GM23338 (cell line): ENCODE measurements around the gene FBXW7. TPM values are rescaled to one million over a fixed set of nuclear protein-coding genes. Genes with fewer than 3 reads are reported as not detected.

Experiments used
- ATAC-seq: fragments of 200-7000 bp; cut with Tn5 transposase; 3 replicates; pipeline ENCODE4 v1.9.1; 2020
- DNase-seq: peaks from one replicate; pipeline ENCODE4 v3.0.0-alpha.2; 2015; ENCODE audit warnings: low spot score
- H2AFZ ChIP-seq: fragments of 200-600 bp; sonication (generic); 2 replicates; pipeline ENCODE4 v1.8.0; 2016; ENCODE audit warnings: antibody characterized with exemption, mild to moderate bottlenecking, moderate library complexity
- H3F3A ChIP-seq: fragments of 200-600 bp; sonication (generic); replicated peaks from 2 replicates; pipeline ENCODE4 v1.8.0; 2017; ENCODE audit warnings: antibody characterized with exemption, mixed run types, low read depth
- H3K27ac ChIP-seq: fragments of 200-600 bp; sonication (generic); 2 replicates; pipeline ENCODE4 v1.6.1; 2016; ENCODE audit warnings: low read depth
- H3K27me3 ChIP-seq: fragments of 200-600 bp; sonication (generic); 2 replicates; pipeline ENCODE4 v1.8.0; 2016; ENCODE audit warnings: mild to moderate bottlenecking, mixed run types, moderate library complexity; ENCODE audit not compliant: insufficient read depth
- H3K36me3 ChIP-seq: fragments of 200-600 bp; sonication (generic); 2 replicates; pipeline ENCODE4 v1.8.0; 2016; ENCODE audit warnings: mild to moderate bottlenecking; ENCODE audit not compliant: insufficient read depth
- H3K4me1 ChIP-seq: fragments of 200-600 bp; sonication (generic); 2 replicates; pipeline ENCODE4 v1.8.0; 2016; ENCODE audit warnings: mild to moderate bottlenecking, moderate library complexity; ENCODE audit not compliant: insufficient read depth
- H3K4me2 ChIP-seq: fragments of 200-600 bp; sonication (generic); 2 replicates; pipeline ENCODE4 v1.7.1; 2017; ENCODE audit warnings: mixed run types
- H3K4me3 ChIP-seq: fragments of 200-600 bp; sonication (generic); 2 replicates; pipeline ENCODE4 v1.6.1; 2016; ENCODE audit warnings: mixed run types
- H3K79me2 ChIP-seq: fragments of 200-600 bp; sonication (generic); replicated peaks from 2 replicates; pipeline ENCODE4 v1.8.0; 2017; ENCODE audit warnings: mild to moderate bottlenecking; ENCODE audit not compliant: insufficient read depth
- H3K9me2 ChIP-seq: fragments of 200-600 bp; sonication (generic); 2 replicates; pipeline ENCODE4 v1.8.0; 2017; ENCODE audit not compliant: insufficient read depth
- H4K20me1 ChIP-seq: fragments of 200-600 bp; sonication (generic); replicated peaks from 2 replicates; pipeline ENCODE4 v1.8.0; 2017; ENCODE audit warnings: mild to moderate bottlenecking; ENCODE audit not compliant: insufficient read depth
- H3K27ac Mint-ChIP-seq: 2 replicates; pipeline ENCODE4 v1.8.0; 2020; ENCODE audit warnings: inconsistent platforms, mild to moderate bottlenecking, moderate library complexity, mixed read lengths
- H3K27me3 Mint-ChIP-seq: 3 replicates; pipeline ENCODE4 v1.8.0; 2022; ENCODE audit warnings: low read depth, mild to moderate bottlenecking, moderate library complexity, mixed read lengths, inconsistent platforms; ENCODE audit not compliant: insufficient read depth, poor library complexity
- H3K36me3 Mint-ChIP-seq: 3 replicates; pipeline ENCODE4 v1.8.0; 2021; ENCODE audit warnings: low read depth, mild to moderate bottlenecking, inconsistent platforms, moderate library complexity, mixed read lengths
- H3K4me1 Mint-ChIP-seq: 3 replicates; pipeline ENCODE4 v1.8.0; 2020; ENCODE audit warnings: mild to moderate bottlenecking, inconsistent platforms, mixed read lengths
- H3K4me3 Mint-ChIP-seq: 3 replicates; pipeline ENCODE4 v1.8.0; 2021; ENCODE audit warnings: moderate library complexity, mild to moderate bottlenecking, inconsistent platforms, mixed read lengths
- H3K9me3 Mint-ChIP-seq: 3 replicates; pipeline ENCODE4 v1.8.0; 2020; ENCODE audit warnings: moderate library complexity, mild to moderate bottlenecking, inconsistent platforms, mixed read lengths
- CTCF ChIP-seq, 2 experiments: fragments of 200-600 bp in 1 of 2; sonication (generic) in 1 of 2; conservative IDR thresholded peaks; 2 replicates each; pipeline versions ENCODE4 v1.5.1 to v1.6.1; 2016 to 2017; ENCODE audit warnings: antibody characterized with exemption in 2 of 2, low read depth in 2 of 2, mild to moderate bottlenecking in 2 of 2, moderate library complexity in 1 of 2
- ETS1 ChIP-seq: IDR thresholded peaks from 2 replicates; pipeline ENCODE4 v1.6.1; 2016; ENCODE audit warnings: antibody characterized with exemption
- JUNB ChIP-seq: IDR thresholded peaks from one replicate; pipeline ENCODE4 v1.6.1; 2016; ENCODE audit warnings: antibody characterized with exemption; ENCODE audit not compliant: unreplicated experiment
- REST ChIP-seq: IDR thresholded peaks from one replicate; pipeline ENCODE4 v1.6.1; 2018; ENCODE audit warnings: antibody characterized with exemption; ENCODE audit not compliant: unreplicated experiment
- STAT1 ChIP-seq: IDR thresholded peaks from one replicate; pipeline ENCODE4 v1.6.1; 2016; ENCODE audit warnings: antibody characterized with exemption; ENCODE audit not compliant: unreplicated experiment
- ZNF114 ChIP-seq: fragments of 250-450 bp; sonication (Bioruptor Pico); IDR thresholded peaks from 2 replicates; pipeline ENCODE4 v1.5.0; 2020; ENCODE audit warnings: mild to moderate bottlenecking, moderate library complexity
- ZNF462 ChIP-seq: fragments of 250-450 bp; sonication (Bioruptor Pico); IDR thresholded peaks from 2 replicates; pipeline ENCODE4 v1.5.0; 2020; ENCODE audit warnings: mild to moderate bottlenecking, moderate library complexity
- polyA plus RNA-seq: library from polyadenylated mRNA; unstranded; fragments of >200 nt; fragmentation: Nextera tagmentation; extraction: Ambion mirVana; gene quantifications from 2 replicates; pipeline ENCODE4 v1.2.1, GENCODE V29; 2016
- total RNA-seq: library from RNA; depleted of rRNA; stranded (reverse); fragments of >200 nt; shearing (Covaris generic); gene quantifications from 2 replicates; pipeline ENCODE4 v1.2.3, GENCODE V29; 2014

The FBXW7 gene
- total and polyA plus RNA-seq, 2 experiments from 2014 or later, result 25.8 to 34.7 TPM

- peaks cover 3% of the 10 kb centered on the region for H3K27me3 Mint-ChIP-seq
- H2AFZ ChIP-seq, result no peak overlapping the region
- H3K9me2 ChIP-seq, result no peaks in the 10 kb centered on the region
- no peaks in the 10 kb centered on the region for H3F3A ChIP-seq
- H3K36me3 Mint-ChIP-seq, result no peaks in the 10 kb centered on the region
- TF ChIP-seq STAT1 (no peak), CTCF (conservative IDR thresholded peaks at IDR 0.05; ENCODE audit: low read depth in 2 of 2) (no peak), JUNB (no peak), ETS1 (no peak), ZNF114 (no peak)
- no peaks in the 10 kb centered on the region for H3K36me3 ChIP-seq
- peaks cover 25% of the 10 kb centered on the region for H3K4me1 Mint-ChIP-seq
- no peak overlapping the region for H3K4me3 ChIP-seq
- no peak overlapping the region for H3K27ac ChIP-seq
- ATAC-seq, result no peak
- H3K4me3 Mint-ChIP-seq, result no peak overlapping the region
- H3K9me3 Mint-ChIP-seq, result no peaks in the 10 kb centered on the region
- no peak overlapping the region for H3K27ac Mint-ChIP-seq
- peaks cover 16% of the 10 kb centered on the region for H3K4me1 ChIP-seq
- H3K4me2 ChIP-seq, result no peak overlapping the region
- DNase-seq, result no peak
- 0 out of 2 replicates have a peak, but pooled peaks cover 3% of the 10 kb centered on the region for H4K20me1 ChIP-seq
- H3K79me2 ChIP-seq, result peaks cover 53% of the 10 kb centered on the region
- no peaks in the 10 kb centered on the region for H3K27me3 ChIP-seq
These were observed 114.3 kb downstream of the FBXW7 start for GRCh38 chr4:152421576-152421975.

- Mint-ChIP-seq H3K9me3 (no peaks in the 10 kb centered on the region), H3K27ac (no peak overlapping the region), H3K36me3 (no peaks in the 10 kb centered on the region), H3K4me3 (no peak overlapping the region), H3K27me3 (peaks cover 2% of the 10 kb centered on the region), H3K4me1 (peaks cover 23% of the 10 kb centered on the region)
- Histone ChIP-seq H3K36me3 (no peaks in the 10 kb centered on the region), H3K4me2 (no peak overlapping the region), H3F3A (no peaks in the 10 kb centered on the region), H3K27me3 (no peaks in the 10 kb centered on the region), H2AFZ (no peak overlapping the region), H3K79me2 (peaks cover 56% of the 10 kb centered on the region), H3K4me3 (no peak overlapping the region), H3K4me1 (peaks cover 13% of the 10 kb centered on the region), H4K20me1 (0 out of 2 replicates have a peak, but pooled peaks cover 3% of the 10 kb centered on the region), H3K9me2 (no peaks in the 10 kb centered on the region), H3K27ac (no peak overlapping the region)
- DNase-seq (no peak), ATAC-seq (no peak)
- TF ChIP-seq ZNF462, result no peak
- TF ChIP-seq ETS1, result no peak
- TF ChIP-seq JUNB, result no peak
- no peak for TF ChIP-seq REST
These were observed 116.1 kb downstream of the FBXW7 start for GRCh38 chr4:152419809-152420208.
